Cardiac septum (tissue), 1 donor: ENCODE data around the gene TSPEAR. TPM values are rescaled to one million over a fixed set of nuclear protein-coding genes. Genes with fewer than 3 reads are reported as not detected.

Experiments
- DNase-seq: peaks from one replicate; pipeline ENCODE4 v3.0.0-alpha.2; 2020; ENCODE audit warnings: low spot score
- intact Hi-C: fragments of 100-400 bp; cut with DNase I; formaldehyde crosslinking; loops from one replicate; pipeline ENCODE4 v1.14.0; 2022
- total RNA-seq: library from RNA; stranded (reverse); fragmentation: NEBNext Ultra II Directional; extraction: Animal tissue kit (Norgen Biotek cat#: 25700); gene quantifications from one replicate; pipeline ENCODE4 v1.2.1, GENCODE V29; 2021
- donor health status: DM: no; HTN: no; CAD: no.

The TSPEAR gene
- total RNA-seq, 1 donor from 2014 or later, result not detected

GRCh38 chr21:44742418-44743153 is 31.2 kb upstream of the TSPEAR start:
- no peak for DNase-seq
- intact Hi-C loops, result no loop called here

- intact Hi-C loops, result no loop called here
Observed at GRCh38 chr21:44741921-44742320, 30.5 kb upstream of the TSPEAR start.

GRCh38 chr21:44740742-44741141 is 29.4 kb upstream of the TSPEAR start:
- intact Hi-C loops, result no loop called here

More at GRCh38 chr21:44741921-44742320, 30.5 kb upstream of the TSPEAR start:
- no peak for DNase-seq

GRCh38 chr21:44739316-44739715 is 27.9 kb upstream of the TSPEAR start:
- intact Hi-C loops, result no loop called here
- DNase-seq, result peak; percentile 55

More at GRCh38 chr21:44740742-44741141, 29.4 kb upstream of the TSPEAR start:
- DNase-seq, result peak; percentile 9

- intact Hi-C loops, result no loop called here
- peak; percentile 20 for DNase-seq
Observed at GRCh38 chr21:44738621-44739020, 27.2 kb upstream of the TSPEAR start.

- peak; percentile 63 for DNase-seq
- intact Hi-C loops, result no loop called here
Observed at GRCh38 chr21:44737706-44738354, 26.5 kb upstream of the TSPEAR start.

GRCh38 chr21:44736291-44737004 is 25.1 kb upstream of the TSPEAR start:
- intact Hi-C loops, result no loop called here
- peak; percentile 29 for DNase-seq

GRCh38 chr21:44735821-44736220 is 24.4 kb upstream of the TSPEAR start:
- no peak for DNase-seq
- intact Hi-C loops, result no loop called here

GRCh38 chr21:44734841-44735240 is 23.5 kb upstream of the TSPEAR start:
- no peak for DNase-seq
- intact Hi-C loops, result no loop called here

- no peak for DNase-seq
- intact Hi-C loops, result no loop called here
Observed at GRCh38 chr21:44734026-44734745, 22.8 kb upstream of the TSPEAR start.

GRCh38 chr21:44732956-44733355 is 21.6 kb upstream of the TSPEAR start:
- DNase-seq, result no peak
- intact Hi-C loops, result no loop called here

GRCh38 chr21:44732263-44732662 is 20.9 kb upstream of the TSPEAR start:
- intact Hi-C loops, result no loop called here
- no peak for DNase-seq

- no peak for DNase-seq
- intact Hi-C loops, result no loop called here
Observed at GRCh38 chr21:44730951-44731579, 19.7 kb upstream of the TSPEAR start.

GRCh38 chr21:44730028-44730395 is 18.6 kb upstream of the TSPEAR start:
- peak; percentile 56 for DNase-seq
- intact Hi-C loops, result no loop called here

GRCh38 chr21:44729336-44730027 is 18.1 kb upstream of the TSPEAR start:
- DNase-seq, result peak; percentile 44
- intact Hi-C loops, result no loop called here

- intact Hi-C loops, result no loop called here
- DNase-seq, result peak; percentile 7
Observed at GRCh38 chr21:44728716-44729115, 17.3 kb upstream of the TSPEAR start.

- intact Hi-C loops, result no loop called here
- DNase-seq, result peak; percentile 61
Observed at GRCh38 chr21:44727757-44728156, 16.4 kb upstream of the TSPEAR start.

GRCh38 chr21:44727321-44727720 is 15.9 kb upstream of the TSPEAR start:
- intact Hi-C loops, result no loop called here

GRCh38 chr21:44726826-44727225 is 15.5 kb upstream of the TSPEAR start:
- peak; percentile 33 for DNase-seq
- intact Hi-C loops, result no loop called here

More at GRCh38 chr21:44727321-44727720, 15.9 kb upstream of the TSPEAR start:
- peak; percentile 7 for DNase-seq
